Activated CD4-positive, alpha-beta memory T cell treated with anti-CD3 and anti-CD28 coated beads, Interleukin-2, amount 10 ng/mL, durations not matched to agents 7 days and 5 days (primary cell): Measurements from ENCODE around the gene DTX1. TPM values are rescaled to one million over a fixed set of nuclear protein-coding genes. Genes with fewer than 3 reads are reported as not detected.
"Not testable (repeated sequence)": the region's sequence is repeated elsewhere in the genome, so short reads cannot be mapped to it uniquely, and the experiment has no call there.

ENCODE experiments used
- CTCF ChIA-PET: fragments of 350-600 bp; sonication (Branson Sonifier 250); formaldehyde crosslinking; loops from one replicate; lab custom pipeline; 2021; ENCODE audit warnings: antibody characterized with exemption, inconsistent platforms; lab: Charles Lee
- POLR2A ChIA-PET: fragments of 350-600 bp; sonication (Branson Sonifier 250); formaldehyde crosslinking; loops from one replicate; lab custom pipeline; 2021; ENCODE audit warnings: antibody characterized with exemption; lab: Charles Lee
- DNase-seq: peaks from one replicate; pipeline ENCODE4 v3.0.0-alpha.2; 2020
- H3K27ac Mint-ChIP-seq: one replicate; pipeline ENCODE4 v1.8.0; 2021; ENCODE audit warnings: mild to moderate bottlenecking, mixed read lengths
- H3K27me3 Mint-ChIP-seq: one replicate; pipeline ENCODE4 v1.8.0; 2021; ENCODE audit warnings: mixed read lengths
- H3K36me3 Mint-ChIP-seq: one replicate; pipeline ENCODE4 v1.8.0; 2021; ENCODE audit warnings: low read depth, mixed read lengths
- H3K4me1 Mint-ChIP-seq: one replicate; pipeline ENCODE4 v1.8.0; 2021; ENCODE audit warnings: mixed read lengths
- H3K4me3 Mint-ChIP-seq: one replicate; pipeline ENCODE4 v1.8.0; 2021; ENCODE audit warnings: mild to moderate bottlenecking, mixed read lengths
- H3K9me3 Mint-ChIP-seq: one replicate; pipeline ENCODE4 v1.8.0; 2021; ENCODE audit warnings: mixed read lengths
- total RNA-seq, 2 experiments: library from RNA; stranded (reverse); gene quantifications; one replicate each; pipeline ENCODE4 v1.2.3, GENCODE V29; 2021

Gene DTX1
- total RNA-seq, 2 experiments from 2014 or later, result 0.18 TPM; not detected in 1

DNA sequence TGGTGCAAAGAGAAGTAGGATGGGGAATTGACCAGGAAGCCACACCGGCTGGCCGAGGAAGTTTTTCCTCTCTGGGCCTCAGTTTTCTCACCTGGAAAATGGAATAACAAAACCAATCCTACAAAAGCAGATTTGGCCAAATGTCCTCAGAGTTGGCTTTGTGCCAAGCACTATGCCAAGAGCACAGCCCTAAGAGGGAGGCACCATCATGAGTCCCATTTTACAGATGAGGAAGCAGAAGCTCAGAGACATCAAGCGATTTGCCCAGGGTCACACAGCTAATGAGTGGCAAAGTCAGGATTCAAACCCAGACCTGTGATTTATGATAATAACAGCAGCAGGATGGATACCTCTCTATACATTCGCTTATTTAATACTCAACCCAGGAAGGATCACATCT lies 51.8 kb downstream of the DTX1 start:
- Mint-ChIP-seq H3K4me1 (peaks cover 12% of the 10 kb centered on the region), H3K27me3 (peaks cover 7% of the 10 kb centered on the region), H3K27ac (no peak overlapping the region), H3K9me3 (no peaks in the 10 kb centered on the region), H3K36me3 (no peaks in the 10 kb centered on the region), H3K4me3 (no peak overlapping the region)
- CTCF ChIA-PET, result interaction anchor here (1.3 kb wide), 1 partner anchor 63 kb away, joined by 4 read pairs; no protein-coding TSS in a partner anchor
- POLR2A ChIA-PET, result no interaction called here
- no peak for DNase-seq

- Mint-ChIP-seq H3K4me3 (no peak overlapping the region), H3K4me1 (peaks cover 4% of the 10 kb centered on the region), H3K36me3 (no peaks in the 10 kb centered on the region), H3K9me3 (no peaks in the 10 kb centered on the region), H3K27me3 (peaks cover 3% of the 10 kb centered on the region), H3K27ac (no peak overlapping the region)
- no peak for DNase-seq
- ChIA-PET CTCF (interaction anchor here (1.5 kb wide), 1 partner anchor 65 kb away, joined by 4 read pairs; no protein-coding TSS in a partner anchor), POLR2A (no interaction called here)
These were observed 52.8 kb downstream of the DTX1 start for GRCh38 chr12:113109360-113109759.

- H3K27me3 Mint-ChIP-seq, result peaks cover 1% of the 10 kb centered on the region
- no peaks in the 10 kb centered on the region for H3K36me3 Mint-ChIP-seq
- no peak for DNase-seq
- no peaks in the 10 kb centered on the region for H3K9me3 Mint-ChIP-seq
- no peak overlapping the region for H3K27ac Mint-ChIP-seq
- peaks cover 2% of the 10 kb centered on the region for H3K4me1 Mint-ChIP-seq
- no peak overlapping the region for H3K4me3 Mint-ChIP-seq
- ChIA-PET POLR2A (no interaction called here), CTCF (interaction anchor here (1.5 kb wide), 1 partner anchor 65 kb away, joined by 4 read pairs; no protein-coding TSS in a partner anchor)
These were observed 53.5 kb downstream of the DTX1 start for GRCh38 chr12:113109872-113110599.

- POLR2A ChIA-PET, result no interaction called here
- no peak overlapping the region for H3K4me3 Mint-ChIP-seq
- DNase-seq, result no peak
- no peak overlapping the region for H3K27ac Mint-ChIP-seq
- CTCF ChIA-PET, result no interaction called here
- H3K4me1 Mint-ChIP-seq, result peaks cover 2% of the 10 kb centered on the region
- H3K9me3 Mint-ChIP-seq, result no peaks in the 10 kb centered on the region
- H3K27me3 Mint-ChIP-seq, result no peaks in the 10 kb centered on the region
- no peaks in the 10 kb centered on the region for H3K36me3 Mint-ChIP-seq
These were observed 54.7 kb downstream of the DTX1 start for GRCh38 chr12:113111247-113111646.

- Mint-ChIP-seq H3K27ac (no peak overlapping the region), H3K4me3 (no peak overlapping the region), H3K9me3 (no peaks in the 10 kb centered on the region), H3K36me3 (no peaks in the 10 kb centered on the region), H3K4me1 (peaks cover 2% of the 10 kb centered on the region), H3K27me3 (no peaks in the 10 kb centered on the region)
- POLR2A ChIA-PET, result no interaction called here
- DNase-seq, result no peak
- CTCF ChIA-PET, result no interaction called here
These were observed 55.7 kb downstream of the DTX1 start for GRCh38 chr12:113112043-113112899.

DNA sequence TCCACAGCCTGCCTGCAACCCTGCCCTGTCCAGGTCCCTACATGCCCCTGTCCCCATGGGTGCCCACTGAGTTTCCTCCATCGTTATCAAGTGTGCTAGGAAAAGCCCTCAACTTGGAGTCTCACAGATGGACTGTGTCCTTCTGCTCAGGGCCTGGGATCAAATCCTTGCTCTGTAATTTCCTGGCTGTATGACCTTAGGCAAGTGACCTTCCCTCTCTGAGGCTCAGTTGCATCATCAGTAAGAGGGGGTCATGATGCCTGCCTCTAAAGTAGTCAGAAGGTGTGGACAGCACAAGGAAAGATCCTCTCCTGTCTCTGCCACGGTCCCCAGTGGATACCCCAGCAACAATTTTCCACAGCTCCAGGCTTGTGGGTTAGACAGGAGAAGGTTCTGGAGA lies 56.9 kb downstream of the DTX1 start:
- Mint-ChIP-seq H3K27ac (no peak overlapping the region), H3K36me3 (no peaks in the 10 kb centered on the region), H3K4me1 (peaks cover 2% of the 10 kb centered on the region), H3K9me3 (no peaks in the 10 kb centered on the region), H3K4me3 (no peak overlapping the region), H3K27me3 (no peaks in the 10 kb centered on the region)
- DNase-seq, result no peak
- ChIA-PET POLR2A (no interaction called here), CTCF (interaction anchor here (1.1 kb wide), 1 partner anchor 65 kb away, joined by 3 read pairs; no protein-coding TSS in a partner anchor)

DNA sequence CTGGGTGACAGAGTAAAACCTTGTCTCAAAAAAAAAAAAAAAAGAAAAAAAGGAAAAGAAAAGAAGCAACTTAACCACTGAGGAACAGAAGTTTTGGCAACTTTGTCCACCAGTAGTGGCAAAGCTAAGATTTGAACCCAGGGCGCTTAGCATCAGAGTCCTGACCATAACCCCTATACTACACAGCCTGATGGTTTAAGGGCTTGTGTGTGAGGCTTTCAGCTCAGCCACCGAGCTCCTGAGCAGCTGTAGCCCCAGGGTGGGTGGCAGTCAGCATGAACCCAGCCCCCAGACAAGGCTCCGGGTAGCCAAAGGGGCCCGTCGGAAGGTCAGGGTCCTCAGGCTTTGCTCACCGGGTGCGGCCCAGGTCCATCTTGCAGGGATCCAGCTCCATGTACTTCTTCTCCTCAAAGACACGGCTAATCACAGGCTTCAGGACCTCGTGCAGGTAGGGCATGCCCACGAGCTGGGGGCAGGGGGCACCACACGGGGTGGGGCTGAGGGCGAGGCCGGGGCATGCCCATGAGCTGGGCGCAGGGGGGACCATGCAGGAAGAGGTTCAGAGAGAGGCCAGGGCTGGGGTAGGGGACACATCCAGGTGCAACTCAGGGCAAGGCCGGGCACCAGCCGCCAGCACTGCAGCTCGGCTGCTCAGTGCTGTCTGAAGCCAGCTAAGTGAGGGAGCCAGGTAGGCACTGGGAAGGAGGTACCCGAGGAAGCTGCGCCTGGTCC lies 58.1 kb downstream of the DTX1 start:
- DNase-seq, result no peak
- Mint-ChIP-seq H3K27me3 (no peaks in the 10 kb centered on the region), H3K4me3 (no peak overlapping the region), H3K36me3 (no peaks in the 10 kb centered on the region), H3K27ac (no peak overlapping the region), H3K4me1 (peaks cover 2% of the 10 kb centered on the region), H3K9me3 (no peaks in the 10 kb centered on the region)
- POLR2A ChIA-PET, result no interaction called here
- CTCF ChIA-PET, result interaction anchor here (1.1 kb wide), 1 partner anchor 67 kb away, joined by 3 read pairs; no protein-coding TSS in a partner anchor

GRCh38 chr12:113115455-113116126 lies 59.1 kb downstream of the DTX1 start:
- ChIA-PET POLR2A (no interaction called here), CTCF (no interaction called here)
- H3K9me3 Mint-ChIP-seq, result no peaks in the 10 kb centered on the region
- H3K4me3 Mint-ChIP-seq, result no peak overlapping the region
- H3K27me3 Mint-ChIP-seq, result no peaks in the 10 kb centered on the region
- no peaks in the 10 kb centered on the region for H3K4me1 Mint-ChIP-seq
- DNase-seq, result no peak
- H3K27ac Mint-ChIP-seq, result no peak overlapping the region
- no peaks in the 10 kb centered on the region for H3K36me3 Mint-ChIP-seq

DNA sequence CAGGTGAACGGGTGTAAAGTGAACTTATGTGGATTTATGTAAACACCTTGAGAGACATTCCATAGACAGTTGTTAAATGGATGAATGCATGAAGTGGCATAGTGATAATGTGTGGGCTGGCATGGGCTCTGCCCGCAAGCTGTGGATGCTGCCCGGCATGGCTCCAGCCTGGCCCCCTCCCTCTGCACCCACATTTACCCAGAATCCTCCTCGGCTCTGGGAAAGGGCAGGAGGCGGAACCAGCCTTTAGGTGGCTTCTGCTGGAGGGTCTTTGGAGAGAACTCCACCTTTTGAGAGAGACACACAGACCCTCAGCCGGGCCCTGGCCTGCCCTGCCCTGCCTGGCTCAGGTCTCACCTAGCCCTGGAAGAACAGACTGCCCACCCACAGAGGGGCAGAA lies 60.3 kb downstream of the DTX1 start:
- Mint-ChIP-seq H3K4me1 (no peaks in the 10 kb centered on the region), H3K4me3 (no peak overlapping the region), H3K27ac (no peak overlapping the region), H3K36me3 (no peaks in the 10 kb centered on the region), H3K9me3 (no peaks in the 10 kb centered on the region), H3K27me3 (peaks cover under 1% of the 10 kb centered on the region)
- no peak for DNase-seq
- POLR2A ChIA-PET, result no interaction called here
- CTCF ChIA-PET, result no interaction called here

GRCh38 chr12:113117684-113118083 lies 61.2 kb downstream of the DTX1 start:
- POLR2A ChIA-PET, DNase-seq, H3K36me3 Mint-ChIP-seq, CTCF ChIA-PET, H3K27ac Mint-ChIP-seq, H3K27me3 Mint-ChIP-seq, H3K4me3 Mint-ChIP-seq, H3K4me1 Mint-ChIP-seq, H3K9me3 Mint-ChIP-seq: not testable (repeated sequence)

DNA sequence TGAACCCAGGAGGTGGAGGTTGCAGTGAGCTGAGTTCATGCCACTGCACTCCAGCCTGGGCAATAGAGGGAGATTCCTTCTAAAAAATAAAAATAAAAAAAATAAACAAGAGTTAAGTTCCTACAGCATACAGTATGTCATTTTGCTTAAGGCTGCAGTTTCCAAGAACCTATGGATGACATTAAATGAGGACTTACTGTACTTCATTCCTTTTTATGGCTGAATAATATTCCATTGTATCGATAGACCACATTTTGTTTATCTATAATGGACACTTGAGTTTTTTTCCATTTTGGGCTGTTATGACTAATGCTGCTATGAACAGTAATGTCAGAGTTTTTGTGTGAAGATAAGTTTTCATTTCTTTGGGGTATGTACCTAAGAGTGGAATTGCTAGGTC lies 61.6 kb downstream of the DTX1 start:
- DNase-seq, result no peak
- CTCF ChIA-PET, result no interaction called here
- no peaks in the 10 kb centered on the region for H3K4me1 Mint-ChIP-seq
- no peak overlapping the region for H3K4me3 Mint-ChIP-seq
- H3K9me3 Mint-ChIP-seq, result peaks cover under 1% of the 10 kb centered on the region
- H3K36me3 Mint-ChIP-seq, result no peaks in the 10 kb centered on the region
- peaks cover 6% of the 10 kb centered on the region for H3K27me3 Mint-ChIP-seq
- POLR2A ChIA-PET, result no interaction called here
- no peak overlapping the region for H3K27ac Mint-ChIP-seq

- H3K27me3 Mint-ChIP-seq, result peaks cover 12% of the 10 kb centered on the region
- CTCF ChIA-PET, result interaction anchor here (1.5 kb wide), 1 partner anchor 33 kb away, joined by 5 read pairs; no protein-coding TSS in a partner anchor
- H3K4me1 Mint-ChIP-seq, result no peaks in the 10 kb centered on the region
- H3K9me3 Mint-ChIP-seq, result peaks cover 5% of the 10 kb centered on the region
- no peak overlapping the region for H3K4me3 Mint-ChIP-seq
- no peak overlapping the region for H3K27ac Mint-ChIP-seq
- POLR2A ChIA-PET, result no interaction called here
- H3K36me3 Mint-ChIP-seq, result peaks cover 3% of the 10 kb centered on the region
- DNase-seq, result no peak
These were observed 63.6 kb downstream of the DTX1 start for GRCh38 chr12:113119980-113120669.
